ENCODE results near the gene SERINC5.
"Not testable (repeated sequence)": the region's sequence is repeated elsewhere in the genome, so short reads cannot be mapped to it uniquely, and the experiment has no call there.

SERINC5 gene

GRCh38 chr5:80208381-80208780, 47.5 kb downstream of the SERINC5 start:
- no peak for TF ChIP-seq CTCF (IDR thresholded peaks at IDR 0.05)
- TF ChIP-seq ZFX (IDR thresholded peaks at IDR 0.05; ENCODE audit: borderline replicate concordance), result no peak
- no peak overlapping the region for H3K27ac ChIP-seq

DNA sequence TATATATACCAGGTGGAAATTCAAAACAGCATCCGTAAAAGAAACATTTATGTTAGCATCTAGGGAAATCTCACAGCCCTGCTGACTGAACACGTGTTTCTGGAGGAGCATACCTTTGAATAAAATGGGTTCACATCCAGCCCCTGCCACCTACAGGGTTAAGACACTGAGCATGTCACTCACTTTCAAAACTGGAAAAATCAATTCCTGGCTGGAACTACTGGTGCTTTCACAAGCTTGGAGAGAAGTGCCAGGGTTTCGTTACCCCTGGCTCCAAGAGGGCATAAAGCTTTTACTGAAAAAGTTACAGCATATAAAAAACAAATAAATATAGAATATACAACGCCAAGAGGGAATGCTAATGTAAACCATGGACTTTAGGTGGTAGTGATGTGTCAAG, 48.0 kb downstream of the SERINC5 start:
- H3K27ac ChIP-seq, result no peak overlapping the region
- TF ChIP-seq CTCF (IDR thresholded peaks at IDR 0.05) (no peak), ZFX (IDR thresholded peaks at IDR 0.05; ENCODE audit: borderline replicate concordance) (no peak)

- TF ChIP-seq ZFX (IDR thresholded peaks at IDR 0.05; ENCODE audit: borderline replicate concordance) (no peak), CTCF (IDR thresholded peaks at IDR 0.05) (no peak)
- H3K27ac ChIP-seq, result no peak overlapping the region
Observed at GRCh38 chr5:80206282-80206681, 49.6 kb downstream of the SERINC5 start.

DNA sequence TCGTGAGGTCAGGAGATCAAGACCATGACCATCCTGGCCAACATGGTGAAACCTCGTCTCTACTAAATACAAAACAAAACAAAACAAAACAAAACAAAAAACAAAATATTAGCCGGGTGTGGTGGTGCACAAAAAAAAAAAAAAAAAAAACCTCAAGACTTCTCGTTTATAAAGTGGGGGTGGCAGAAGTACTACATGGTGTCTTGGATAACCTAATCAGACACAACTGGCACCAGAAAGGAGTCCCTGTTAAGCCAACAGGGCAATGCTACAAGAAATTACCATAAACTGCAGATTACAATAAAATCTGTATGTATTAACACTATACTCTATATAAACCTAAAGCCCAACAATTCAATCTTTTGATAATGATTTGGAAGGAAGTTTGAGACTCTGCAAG, 50.0 kb downstream of the SERINC5 start:
- no peak overlapping the region for H3K27ac ChIP-seq
- no peak for TF ChIP-seq ZFX (IDR thresholded peaks at IDR 0.05; ENCODE audit: borderline replicate concordance)
- TF ChIP-seq CTCF (IDR thresholded peaks at IDR 0.05), result no peak

GRCh38 chr5:80204808-80205614, 50.8 kb downstream of the SERINC5 start:
- TF ChIP-seq ZFX (IDR thresholded peaks at IDR 0.05; ENCODE audit: borderline replicate concordance), result no peak
- TF ChIP-seq CTCF (IDR thresholded peaks at IDR 0.05), result no peak
- no peak overlapping the region for H3K27ac ChIP-seq

DNA sequence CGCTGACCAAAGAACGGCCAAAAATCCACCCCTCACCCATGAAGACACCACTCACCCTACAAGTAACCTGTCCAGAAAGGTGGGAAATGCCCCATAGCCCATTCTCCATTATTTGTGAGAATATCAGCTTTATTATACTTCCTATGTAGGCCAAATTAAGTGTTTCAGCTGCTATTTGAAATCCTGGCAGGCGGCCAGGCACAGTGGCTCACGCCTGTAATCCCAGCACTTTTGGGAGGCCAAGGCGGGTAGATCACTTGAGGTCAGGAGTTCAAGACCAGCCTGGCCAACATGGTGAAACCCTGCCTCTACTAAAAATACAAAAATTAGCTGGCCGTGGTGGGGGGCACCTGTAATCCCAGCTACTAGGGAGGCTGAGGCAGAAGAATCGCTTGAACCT, 54.1 kb downstream of the SERINC5 start:
- not testable (repeated sequence) for H3K27ac ChIP-seq

GRCh38 chr5:80198920-80199319, 56.9 kb downstream of the SERINC5 start:
- no peak overlapping the region for H3K27ac ChIP-seq
- TF ChIP-seq ZFX (IDR thresholded peaks at IDR 0.05; ENCODE audit: borderline replicate concordance) (no peak), CTCF (IDR thresholded peaks at IDR 0.05) (no peak)

- TF ChIP-seq ZFX (IDR thresholded peaks at IDR 0.05; ENCODE audit: borderline replicate concordance), result no peak
- TF ChIP-seq CTCF (IDR thresholded peaks at IDR 0.05), result no peak
- H3K27ac ChIP-seq, result no peak overlapping the region
Observed at GRCh38 chr5:80198399-80198798, 57.4 kb downstream of the SERINC5 start.
